ENCODE data around the gene DISP3.
A peak's percentile ranks its signal among the peaks of the same experiment; 100 is the strongest.

DISP3 gene

DNA sequence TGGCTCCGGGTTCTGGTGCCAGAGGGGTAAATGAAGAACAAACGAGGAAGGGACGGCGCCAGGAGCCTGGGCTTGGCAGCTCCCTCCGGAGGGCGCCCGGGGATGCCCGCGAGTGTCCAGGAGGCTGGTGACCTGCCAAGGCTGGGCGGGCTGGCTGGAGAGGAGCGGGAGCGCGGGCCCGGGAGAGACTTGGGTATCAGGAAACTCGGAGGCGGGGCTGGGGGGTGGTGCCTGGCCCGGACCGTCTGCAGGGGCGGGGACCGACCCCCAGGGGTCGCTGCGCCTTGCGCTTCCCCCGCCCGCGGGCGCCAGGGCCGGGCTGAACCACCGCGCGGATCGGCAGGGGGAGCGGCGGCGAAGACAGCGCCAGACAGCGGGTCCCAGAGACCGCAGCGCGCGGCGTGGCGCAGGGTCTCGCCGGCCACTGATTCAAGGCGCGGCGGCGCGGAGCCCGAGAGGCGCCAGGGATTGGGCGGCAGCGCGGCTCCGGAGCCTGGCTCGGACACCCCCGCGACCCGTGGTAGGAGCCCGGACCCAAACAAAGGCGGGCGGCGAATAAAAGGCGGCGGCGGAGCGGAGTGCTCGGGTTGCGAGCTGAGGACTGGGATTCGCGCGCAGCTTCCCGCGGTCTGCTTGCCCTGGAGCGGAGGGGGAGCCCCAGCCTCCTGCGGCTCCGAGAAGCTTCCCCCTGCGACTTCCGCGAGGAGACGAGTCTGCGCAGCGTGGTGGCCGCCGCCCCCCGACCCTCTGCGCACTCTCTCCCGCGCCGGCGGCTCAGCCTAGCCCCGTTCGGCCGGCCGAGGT is at the start of gene DISP3:
Gene DISP3, plus strand, starts transcription at position 585 of the 804 bp plus-strand sequence. CDS start 21,838 bp downstream, outside the sequence.
- H3K27ac ChIP-seq: peak within 1 kb of the TSS; percentile 92 to 100 (median 98)
- peaks cover 4 to 52% (median 22%) of the 10 kb centered on the region in 11 experiments; a peak in 16 of 22 replicates for H3K27me3 ChIP-seq

GRCh38 chr1:11429226-11429625 is 49.7 kb upstream of the DISP3 start:
- no peak overlapping the region for H3K27ac ChIP-seq
- H3K27me3 ChIP-seq: no peaks in the 10 kb centered on the region
- H3K9me3 ChIP-seq (replicated peaks in 1 of 11): no peaks in the 10 kb centered on the region
- H3K4me1 ChIP-seq: peaks cover 0 to 11% (median 3%) of the 10 kb centered on the region in 10 experiments; a peak in 13 of 20 replicates
- no peak for TF ChIP-seq Cebpa-rat (IDR thresholded peaks at IDR 0.05)
- no peaks in the 10 kb centered on the region for H3K36me3 ChIP-seq
- H4K20me1 ChIP-seq: peaks cover 0 to 6% (median 0%) of the 10 kb centered on the region in 11 experiments; a peak in 1 of 22 replicates
- no peak overlapping the region for H3K4me2 ChIP-seq
- H3K9ac ChIP-seq: no peak overlapping the region
- H3K4me3 ChIP-seq: no peak overlapping the region

More for the DNA sequence above, at the start of gene DISP3:
- Histone ChIP-seq H3K9ac (peak within 1 kb of the TSS; percentile 89 to 100 (median 98)), H3K4me1 (peaks cover 0 to 24% (median 16%) of the 10 kb centered on the region in 10 experiments; a peak in 19 of 20 replicates), H4K20me1 (peaks cover 0 to 47% (median 7%) of the 10 kb centered on the region in 11 experiments; a peak in 12 of 22 replicates), H3K4me3 (peak within 1 kb of the TSS; percentile 64 to 79 (median 70)), H3K36me3 (no peaks in the 10 kb centered on the region), H3K4me2 (peak within 1 kb of the TSS; percentile 82 to 100 (median 97)), H3K9me3 (replicated peaks in 1 of 11) (no peaks in the 10 kb centered on the region)
- no peak for TF ChIP-seq Cebpa-rat (IDR thresholded peaks at IDR 0.05)

GRCh38 chr1:11429935-11430334 is 49.0 kb upstream of the DISP3 start:
- Histone ChIP-seq H3K27me3 (no peaks in the 10 kb centered on the region), H3K9ac (no peak overlapping the region), H3K4me2 (no peak overlapping the region), H3K4me3 (no peak overlapping the region), H3K36me3 (no peaks in the 10 kb centered on the region), H3K4me1 (peaks cover 0 to 18% (median 10%) of the 10 kb centered on the region in 10 experiments; a peak in 15 of 20 replicates), H3K9me3 (replicated peaks in 1 of 11) (no peaks in the 10 kb centered on the region), H4K20me1 (peaks cover 0 to 13% (median 0%) of the 10 kb centered on the region in 11 experiments; a peak in 1 of 22 replicates), H3K27ac (no peak overlapping the region)
- no peak for TF ChIP-seq Cebpa-rat (IDR thresholded peaks at IDR 0.05)

- no peak overlapping the region for H3K4me3 ChIP-seq
- H3K9me3 ChIP-seq (replicated peaks in 1 of 11): no peaks in the 10 kb centered on the region
- no peak overlapping the region for H3K4me2 ChIP-seq
- H3K4me1 ChIP-seq: peaks cover 0 to 24% (median 16%) of the 10 kb centered on the region in 10 experiments; a peak in 16 of 20 replicates
- no peak overlapping the region for H3K9ac ChIP-seq
- TF ChIP-seq Cebpa-rat (IDR thresholded peaks at IDR 0.05): no peak
- H4K20me1 ChIP-seq: peaks cover 0 to 14% (median 0%) of the 10 kb centered on the region in 11 experiments; a peak in 1 of 22 replicates
- no peak overlapping the region for H3K27ac ChIP-seq
- H3K27me3 ChIP-seq: no peaks in the 10 kb centered on the region
- no peaks in the 10 kb centered on the region for H3K36me3 ChIP-seq
Observed at GRCh38 chr1:11431941-11432507, 46.9 kb upstream of the DISP3 start.

DNA sequence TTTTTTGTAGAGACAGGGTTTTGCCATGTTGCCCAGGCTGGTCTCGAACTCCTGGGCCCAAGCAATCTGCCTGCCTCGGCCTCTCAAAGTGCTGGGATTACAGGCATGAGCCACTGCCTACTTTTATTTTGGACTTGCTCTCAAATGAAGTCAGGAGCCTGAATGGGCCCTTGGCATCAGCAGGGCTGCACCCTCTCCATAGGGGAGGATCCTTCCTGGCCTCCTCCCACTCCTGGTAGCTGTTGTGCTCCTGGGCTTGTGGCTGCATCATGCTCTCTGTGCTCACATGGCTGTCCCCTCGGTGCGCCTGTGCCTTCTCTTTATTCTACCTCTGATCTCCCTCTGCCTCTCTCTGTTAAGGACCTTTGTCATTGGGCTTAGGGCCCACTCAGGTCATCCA is 46.4 kb upstream of the DISP3 start:
- Histone ChIP-seq H3K27ac (no peak overlapping the region), H3K4me2 (no peak overlapping the region), H3K36me3 (no peaks in the 10 kb centered on the region), H3K4me1 (peaks cover 4 to 22% (median 17%) of the 10 kb centered on the region in 10 experiments; a peak in 18 of 20 replicates), H3K27me3 (no peaks in the 10 kb centered on the region), H3K9me3 (replicated peaks in 1 of 11) (no peaks in the 10 kb centered on the region), H4K20me1 (peaks cover 0 to 14% (median 0%) of the 10 kb centered on the region in 11 experiments; a peak in 1 of 22 replicates), H3K9ac (no peak overlapping the region), H3K4me3 (no peak overlapping the region)
- TF ChIP-seq Cebpa-rat (IDR thresholded peaks at IDR 0.05): no peak

DNA sequence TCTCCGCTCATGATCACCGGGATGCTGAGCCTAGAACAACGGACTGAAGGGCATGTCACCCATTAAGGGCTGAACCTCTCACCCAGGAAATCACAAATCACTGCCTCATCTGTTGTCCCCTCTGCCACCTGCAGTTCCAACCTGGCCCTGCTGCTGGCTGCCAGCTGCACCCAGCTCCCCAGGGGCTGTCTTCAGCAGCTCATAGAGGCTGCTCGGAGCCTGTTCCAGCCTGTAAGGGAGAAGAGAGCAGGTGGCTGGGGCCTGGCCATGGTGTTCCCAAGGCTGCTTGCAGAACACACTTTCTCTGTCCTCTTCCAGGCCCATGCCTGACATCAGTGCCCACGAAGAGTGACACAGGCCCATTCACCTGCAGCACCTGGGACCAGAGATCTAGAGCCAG is 44.5 kb upstream of the DISP3 start:
- Histone ChIP-seq H3K4me2 (peak overlapping the region in 8 of 11 experiments; percentile 21 to 64 (median 53); a peak in 16 of 22 replicates), H3K9ac (peak overlapping the region in 1 of 11 experiments; percentile 30; a peak in 2 of 22 replicates), H3K4me1 (peaks cover 5 to 24% (median 17%) of the 10 kb centered on the region in 10 experiments; a peak in 18 of 20 replicates), H3K27ac (no peak overlapping the region), H3K27me3 (no peaks in the 10 kb centered on the region), H4K20me1 (peaks cover 0 to 14% (median 0%) of the 10 kb centered on the region in 11 experiments; a peak in 1 of 22 replicates), H3K9me3 (replicated peaks in 1 of 11) (no peaks in the 10 kb centered on the region), H3K36me3 (no peaks in the 10 kb centered on the region), H3K4me3 (no peak overlapping the region)
- no peak for TF ChIP-seq Cebpa-rat (IDR thresholded peaks at IDR 0.05)

DNA sequence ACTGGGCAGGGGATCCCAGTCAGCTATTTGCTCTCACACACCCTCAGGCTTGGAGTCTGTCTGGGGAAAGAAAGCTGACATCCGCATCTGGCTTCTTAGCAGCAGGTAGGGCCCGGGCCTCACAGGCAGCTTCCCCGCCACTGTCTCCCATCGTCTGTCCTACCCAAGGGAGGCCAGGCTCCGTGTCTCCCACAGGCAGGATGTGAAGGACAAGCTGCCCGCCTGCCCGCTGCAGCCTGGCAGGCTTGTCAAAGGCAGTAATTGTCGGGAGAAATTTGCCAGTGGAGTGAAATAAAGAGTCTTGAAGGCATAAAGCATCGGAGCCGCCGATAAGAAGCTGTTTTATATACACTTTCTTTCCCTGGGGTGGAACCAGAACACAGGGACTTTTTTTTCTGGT is 44.0 kb upstream of the DISP3 start:
- Histone ChIP-seq H4K20me1 (peaks cover 0 to 14% (median 0%) of the 10 kb centered on the region in 11 experiments; a peak in 1 of 22 replicates), H3K27me3 (no peaks in the 10 kb centered on the region), H3K4me1 (peaks cover 5 to 24% (median 17%) of the 10 kb centered on the region in 10 experiments; a peak in 18 of 20 replicates), H3K36me3 (no peaks in the 10 kb centered on the region), H3K4me3 (no peak overlapping the region), H3K4me2 (peak overlapping the region in 8 of 11 experiments; percentile 21 to 64 (median 53); a peak in 16 of 22 replicates), H3K9me3 (replicated peaks in 1 of 11) (no peaks in the 10 kb centered on the region), H3K27ac (no peak overlapping the region), H3K9ac (0 out of 22 replicates have a peak overlapping the region, but pooled peaks of 1 of the 11 experiments have one; percentile 30)
- no peak for TF ChIP-seq Cebpa-rat (IDR thresholded peaks at IDR 0.05)

- Histone ChIP-seq H4K20me1 (peaks cover 0 to 17% (median 0%) of the 10 kb centered on the region in 11 experiments; a peak in 1 of 22 replicates), H3K4me2 (no peak overlapping the region), H3K9ac (no peak overlapping the region), H3K36me3 (no peaks in the 10 kb centered on the region), H3K9me3 (replicated peaks in 1 of 11) (no peaks in the 10 kb centered on the region), H3K4me3 (no peak overlapping the region), H3K27ac (no peak overlapping the region), H3K27me3 (no peaks in the 10 kb centered on the region), H3K4me1 (peaks cover 14 to 37% (median 17%) of the 10 kb centered on the region in 10 experiments)
- no peak for TF ChIP-seq Cebpa-rat (IDR thresholded peaks at IDR 0.05)
Observed at GRCh38 chr1:11438996-11439395, 40.0 kb upstream of the DISP3 start.

Measured in BLaER1 treated with 17β-estradiol and CSF1 and Interleukin-3, amounts not matched to agents 10 nM and 100 nM (cell line).